IMR-90 (cell line): ENCODE results near the gene KLHL29. TPM values are rescaled to one million over a fixed set of nuclear protein-coding genes. Genes with fewer than 3 reads are reported as not detected.

ENCODE experiments used
- ATAC-seq: fragments of 200-7000 bp; cut with Tn5 transposase; 2 replicates; pipeline ENCODE4 v1.9.1; 2020; ENCODE audit warnings: low read depth, mild to moderate bottlenecking, moderate library complexity
- BruUV-seq: library from RNA; stranded (reverse); fragments of 400-500 nt; replicated peaks from 2 replicates; lab custom pipeline; 2021; lab: Mats Ljungman, UMichigan
- CTCF ChIA-PET: fragments of 300-600 bp; formaldehyde crosslinking; extraction: SDS; loops from one replicate; lab custom pipeline; 2021; ENCODE audit warnings: antibody characterized with exemption; lab: Yijun Ruan, JAX
- POLR2A ChIA-PET: fragments of 300-600 bp; sonication (Branson Sonifier 250); formaldehyde crosslinking; loops from one replicate; lab custom pipeline; 2022; ENCODE audit warnings: antibody characterized with exemption; ENCODE audit not compliant: unreplicated experiment; lab: Charles Lee
- DNase-seq: peaks from one replicate; pipeline ENCODE4 v3.0.0; 2013
- H2AFZ ChIP-seq: replicated peaks from 2 replicates; pipeline ENCODE3; 2013; ENCODE audit warnings: low read length, mild to moderate bottlenecking; ENCODE audit not compliant: poor library complexity
- H2AK5ac ChIP-seq: 2 replicates; pipeline ENCODE4 v1.6.1; 2013; ENCODE audit warnings: low read depth, low read length, inconsistent platforms
- H2AK9ac ChIP-seq: replicated peaks from 2 replicates; pipeline ENCODE3; 2013; ENCODE audit warnings: mild to moderate bottlenecking, low read depth, low read length, moderate library complexity; ENCODE audit not compliant: poor library complexity
- H2BK120ac ChIP-seq: 2 replicates; pipeline ENCODE4 v1.6.1; 2013; ENCODE audit warnings: low read depth, low read length, inconsistent platforms
- H2BK15ac ChIP-seq: 3 replicates; pipeline ENCODE4 v1.6.1; 2013; ENCODE audit warnings: low read depth, low read length, inconsistent platforms
- H2BK20ac ChIP-seq: 2 replicates; pipeline ENCODE4 v1.6.1; 2013; ENCODE audit warnings: low read depth, mild to moderate bottlenecking, inconsistent platforms, low read length, moderate library complexity
- H2BK5ac ChIP-seq: 2 replicates; pipeline ENCODE4 v1.6.1; 2013; ENCODE audit warnings: mild to moderate bottlenecking, low read depth, low read length, inconsistent platforms; ENCODE audit not compliant: poor library complexity, severe bottlenecking
- H3K14ac ChIP-seq: replicated peaks from 2 replicates; pipeline ENCODE4 v1.6.1; 2013; ENCODE audit warnings: low read depth, low read length, inconsistent platforms
- H3K18ac ChIP-seq: 2 replicates; pipeline ENCODE4 v1.6.1; 2013; ENCODE audit warnings: low read depth, low read length, control low read depth
- H3K23ac ChIP-seq: 2 replicates; pipeline ENCODE4 v1.6.1; 2013; ENCODE audit warnings: low read depth, low read length, inconsistent platforms
- H3K27ac ChIP-seq: 2 replicates; pipeline ENCODE4 v1.5.1; 2013; ENCODE audit warnings: mild to moderate bottlenecking, control low read depth, low read length; ENCODE audit not compliant: insufficient read depth
- H3K27me3 ChIP-seq: 2 replicates; pipeline ENCODE4 v1.6.1; 2013; ENCODE audit warnings: low read length; ENCODE audit not compliant: control insufficient read depth, insufficient read depth
- H3K36me3 ChIP-seq: 2 replicates; pipeline ENCODE4 v1.6.1; 2013; ENCODE audit warnings: low read length, mixed read lengths; ENCODE audit not compliant: control insufficient read depth, insufficient read depth
- H3K4ac ChIP-seq: 2 replicates; pipeline ENCODE4 v1.6.1; 2013; ENCODE audit warnings: low read depth, low read length, inconsistent platforms
- H3K4me1 ChIP-seq: 2 replicates; pipeline ENCODE4 v1.6.1; 2013; ENCODE audit warnings: low read length, mixed read lengths; ENCODE audit not compliant: control insufficient read depth, insufficient read depth
- H3K4me2 ChIP-seq: 2 replicates; pipeline ENCODE4 v1.6.1; 2013; ENCODE audit warnings: low read depth, mild to moderate bottlenecking, control low read depth, low read length, moderate library complexity
- H3K4me3 ChIP-seq: 2 replicates; pipeline ENCODE4 v1.5.1; 2013; ENCODE audit warnings: low read depth, mild to moderate bottlenecking, control low read depth, low read length, moderate library complexity; ENCODE audit not compliant: insufficient read depth
- H3K56ac ChIP-seq: 2 replicates; pipeline ENCODE4 v1.6.1; 2013; ENCODE audit warnings: low read length, inconsistent platforms; ENCODE audit not compliant: insufficient read depth; ENCODE audit errors: extremely low read depth
- H3K79me1 ChIP-seq, 2 experiments: 2 replicates each; pipeline ENCODE4 v1.6.1; 2013; ENCODE audit warnings: low read length in 2 of 2, inconsistent platforms in 1 of 2, low read depth in 1 of 2
- H3K9ac ChIP-seq: 2 replicates; pipeline ENCODE4 v1.6.1; 2013; ENCODE audit warnings: low read depth, low read length, control low read depth
- H3K9me1 ChIP-seq: 2 replicates; pipeline ENCODE4 v1.6.1; 2013; ENCODE audit warnings: low read length, inconsistent platforms; ENCODE audit not compliant: insufficient read depth
- H3K9me3 ChIP-seq: 2 replicates; pipeline ENCODE4 v1.6.1; 2013; ENCODE audit warnings: low read length; ENCODE audit not compliant: control insufficient read depth, insufficient read depth
- H4K20me1 ChIP-seq: 2 replicates; pipeline ENCODE4 v1.6.1; 2013; ENCODE audit warnings: low read length, inconsistent platforms; ENCODE audit not compliant: insufficient read depth
- H4K5ac ChIP-seq: 2 replicates; pipeline ENCODE4 v1.6.1; 2013; ENCODE audit warnings: mild to moderate bottlenecking, low read depth, low read length, control low read depth
- H4K8ac ChIP-seq, 2 experiments: 2 replicates each; pipeline ENCODE4 v1.6.1; 2013; ENCODE audit warnings: low read depth in 2 of 2, low read length in 2 of 2, control low read depth in 1 of 2, inconsistent platforms in 1 of 2
- H4K91ac ChIP-seq: 2 replicates; pipeline ENCODE4 v1.6.1; 2013; ENCODE audit warnings: low read depth, low read length, inconsistent platforms; ENCODE audit not compliant: insufficient read depth
- BHLHE40 ChIP-seq: fragments of 150-350 bp; IDR thresholded peaks from 2 replicates; pipeline ENCODE4 v1.6.1; 2016; ENCODE audit warnings: mild to moderate bottlenecking, low read depth, low read length
- CEBPB ChIP-seq: IDR thresholded peaks from 2 replicates; pipeline ENCODE4 v1.6.1; 2012; ENCODE audit warnings: low read depth, low read length, improper control_type of control experiment
- CHD1 ChIP-seq: IDR thresholded peaks from 2 replicates; pipeline ENCODE4 v1.6.1; 2012; ENCODE audit warnings: low read depth, low read length, improper control_type of control experiment
- CTCF ChIP-seq: conservative IDR thresholded peaks from 2 replicates; pipeline ENCODE4 v1.5.1; 2012; ENCODE audit warnings: mild to moderate bottlenecking, low read depth, low read length, improper control_type of control experiment
- ELK1 ChIP-seq: fragments of 150-350 bp; IDR thresholded peaks from 2 replicates; pipeline ENCODE4 v1.6.1; 2016; ENCODE audit warnings: low read depth, mild to moderate bottlenecking, low read length, moderate library complexity, borderline replicate concordance
- MAZ ChIP-seq: IDR thresholded peaks from 2 replicates; pipeline ENCODE4 v1.6.1; 2012; ENCODE audit warnings: low read depth, mild to moderate bottlenecking, low read length, improper control_type of control experiment, moderate library complexity, borderline replicate concordance
- MXI1 ChIP-seq: IDR thresholded peaks from 2 replicates; pipeline ENCODE4 v1.6.1; 2012; ENCODE audit warnings: low read depth, mild to moderate bottlenecking, low read length, moderate library complexity, borderline replicate concordance
- NFE2L2 ChIP-seq: fragments of 150-350 bp; IDR thresholded peaks from 2 replicates; pipeline ENCODE4 v1.6.1; 2016; ENCODE audit warnings: low read depth, mild to moderate bottlenecking, low read length
- POLR2A ChIP-seq: IDR thresholded peaks from 2 replicates; pipeline ENCODE4 v1.6.1; 2012; ENCODE audit warnings: mild to moderate bottlenecking, low read depth, low read length
- RAD21 ChIP-seq: IDR thresholded peaks from 2 replicates; pipeline ENCODE4 v1.6.1; 2012; ENCODE audit warnings: low read length, improper control_type of control experiment
- RCOR1 ChIP-seq: IDR thresholded peaks from 2 replicates; pipeline ENCODE4 v1.6.1; 2012; ENCODE audit warnings: mild to moderate bottlenecking, low read length, improper control_type of control experiment; ENCODE audit not compliant: insufficient replicate concordance
- RFX5 ChIP-seq: IDR thresholded peaks from 2 replicates; pipeline ENCODE4 v1.8.0; 2012; ENCODE audit warnings: low read depth, mild to moderate bottlenecking, low read length, moderate library complexity
- SMC3 ChIP-seq: fragments of 150-350 bp; IDR thresholded peaks from 2 replicates; pipeline ENCODE4 v1.6.1; 2016; ENCODE audit warnings: low read depth, mild to moderate bottlenecking, antibody characterized with exemption, low read length, moderate library complexity
- USF2 ChIP-seq: fragments of 150-350 bp; IDR thresholded peaks from 2 replicates; pipeline ENCODE4 v1.6.1; 2017; ENCODE audit warnings: mild to moderate bottlenecking, antibody characterized with exemption, low read length, low read depth
- WGBS, 2 experiments: methylation state at CpG; one replicate each; pipeline versions ENCODE4 v1.1.5 to v1.1.7; 2013; ENCODE audit warnings: missing lambda C conversion rate in 2 of 2; ENCODE audit not compliant: insufficient read length in 1 of 2; ENCODE audit errors: extremely low coverage in 2 of 2; 5-methylcytosine and 5-hydroxymethylcytosine counted together
- dilution Hi-C: fragments of 300-500 bp; cut with HindIII; formaldehyde crosslinking; loops from one replicate; pipeline ENCODE4 v1.14.3; 2018; ENCODE audit warnings: low sequenced_read_pairs; ENCODE audit not compliant: unreplicated experiment
- in situ Hi-C: fragments of 300-500 bp; cut with MboI; formaldehyde crosslinking; loops from 3 replicates; pipeline ENCODE4 v1.14.3; 2019; ENCODE audit warnings: low sequenced_read_pairs, inconsistent platforms, mixed read lengths
- intact Hi-C: fragments of 100-400 bp; cut with micrococcal nuclease; formaldehyde crosslinking; loops from 2 replicates; pipeline ENCODE4 v1.10.0; 2022
- polyA plus RNA-seq, 3 experiments: library from polyadenylated mRNA; depleted of rRNA; stranded (reverse); fragments of >200 nt; gene quantifications; 2 replicates each; pipeline ENCODE4 v1.2.3, GENCODE V29; 2012; ENCODE audit warnings: low replicate concordance in 1 of 3
- total RNA-seq: library from RNA; depleted of rRNA; stranded (reverse); fragments of >200 nt; gene quantifications from 2 replicates; pipeline ENCODE4 v1.2.3, GENCODE V29; 2012

The KLHL29 gene
- total and polyA plus RNA-seq, 2 of the 4 experiments (the other 2 are of a cell fraction): 2.0 to 8.0 TPM

- BruUV-seq: no TSS peak
- intact Hi-C loops: no loop called here
- Histone ChIP-seq H3K27me3 (no peaks in the 10 kb centered on the region), H3K14ac (no peak overlapping the region), H2BK20ac (no peak overlapping the region), H2BK15ac (no peak overlapping the region), H2BK5ac (no peak overlapping the region), H4K20me1 (no peaks in the 10 kb centered on the region), H3K79me1 (no peaks in the 10 kb centered on the region), H3K4me1 (peaks cover 7% of the 10 kb centered on the region; the same call in 1 of the 2 replicates), H4K5ac (no peak overlapping the region), H2AFZ (no peak overlapping the region), H4K8ac (no peak overlapping the region), H3K4me2 (no peak overlapping the region), H4K91ac (no peak overlapping the region), H3K23ac (no peak overlapping the region), H3K27ac (no peak overlapping the region), H3K9me3 (no peaks in the 10 kb centered on the region), H3K9ac (no peak overlapping the region), H2AK5ac (no peak overlapping the region), H2BK120ac (no peak overlapping the region), H3K9me1 (no peaks in the 10 kb centered on the region), H3K18ac (no peak overlapping the region), H3K36me3 (no peaks in the 10 kb centered on the region), H3K4ac (no peak overlapping the region), H2AK9ac (no peak overlapping the region), H3K4me3 (no peak overlapping the region), H3K56ac (no peak overlapping the region)
- CTCF ChIA-PET: no interaction called here
- DNase-seq: no peak
- POLR2A ChIA-PET: no interaction called here
- ATAC-seq: no peak
- TF ChIP-seq CTCF (no peak), RAD21 (no peak), BHLHE40 (no peak), POLR2A (no peak), CHD1 (no peak), USF2 (no peak), MAZ (no peak), RCOR1 (no peak), ELK1 (no peak), MXI1 (no peak), CEBPB (no peak), SMC3 (no peak), RFX5 (no peak), NFE2L2 (no peak)
- dilution Hi-C loops: no loop called here
- in situ Hi-C loops: no loop called here
- 85% methylated on average over 3 of the region's 11 CpGs; no CpG with 5 or more reads in 1 of the 2 experiments for WGBS, 2 experiments
These were observed 146.3 kb downstream of the KLHL29 start for GRCh38 chr2:23531280-23531679.
